DMS53 treated with DMSO at 0.1 percent for 48 hours (cell line): Measurements from ENCODE around the gene ST6GALNAC3.

Source experiments
- DNase-seq: peaks from one replicate; lab custom pipeline; 2025; ENCODE audit not compliant: unreplicated experiment; lab: John Stamatoyannopoulos, UW

The ST6GALNAC3 gene

DNA sequence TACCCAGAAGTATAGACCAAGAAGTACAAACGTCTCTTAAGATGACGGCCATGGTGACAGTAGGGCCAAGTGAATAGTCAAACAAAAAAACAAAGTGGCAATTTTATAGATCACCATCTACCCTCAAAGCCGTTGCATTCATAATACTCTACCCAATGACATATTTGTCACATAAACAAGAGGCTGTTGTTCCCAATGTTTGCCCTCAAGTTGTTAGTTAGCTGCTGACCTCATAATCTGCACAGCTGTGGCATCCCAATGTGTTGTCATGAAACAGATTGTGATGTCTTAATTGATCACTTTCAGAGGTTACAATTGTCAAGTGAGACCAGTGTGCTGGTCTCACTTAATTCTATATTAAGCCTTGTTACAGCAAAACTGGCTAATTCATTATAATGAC lies 333.8 kb downstream of the ST6GALNAC3 start:
- no peak for DNase-seq

GRCh38 chr1:76410499-76410898 lies 336.0 kb downstream of the ST6GALNAC3 start:
- no peak for DNase-seq

GRCh38 chr1:76418531-76418930 lies 344.0 kb downstream of the ST6GALNAC3 start:
- DNase-seq: no peak

GRCh38 chr1:76419603-76420002 lies 345.1 kb downstream of the ST6GALNAC3 start:
- DNase-seq: no peak

DNA sequence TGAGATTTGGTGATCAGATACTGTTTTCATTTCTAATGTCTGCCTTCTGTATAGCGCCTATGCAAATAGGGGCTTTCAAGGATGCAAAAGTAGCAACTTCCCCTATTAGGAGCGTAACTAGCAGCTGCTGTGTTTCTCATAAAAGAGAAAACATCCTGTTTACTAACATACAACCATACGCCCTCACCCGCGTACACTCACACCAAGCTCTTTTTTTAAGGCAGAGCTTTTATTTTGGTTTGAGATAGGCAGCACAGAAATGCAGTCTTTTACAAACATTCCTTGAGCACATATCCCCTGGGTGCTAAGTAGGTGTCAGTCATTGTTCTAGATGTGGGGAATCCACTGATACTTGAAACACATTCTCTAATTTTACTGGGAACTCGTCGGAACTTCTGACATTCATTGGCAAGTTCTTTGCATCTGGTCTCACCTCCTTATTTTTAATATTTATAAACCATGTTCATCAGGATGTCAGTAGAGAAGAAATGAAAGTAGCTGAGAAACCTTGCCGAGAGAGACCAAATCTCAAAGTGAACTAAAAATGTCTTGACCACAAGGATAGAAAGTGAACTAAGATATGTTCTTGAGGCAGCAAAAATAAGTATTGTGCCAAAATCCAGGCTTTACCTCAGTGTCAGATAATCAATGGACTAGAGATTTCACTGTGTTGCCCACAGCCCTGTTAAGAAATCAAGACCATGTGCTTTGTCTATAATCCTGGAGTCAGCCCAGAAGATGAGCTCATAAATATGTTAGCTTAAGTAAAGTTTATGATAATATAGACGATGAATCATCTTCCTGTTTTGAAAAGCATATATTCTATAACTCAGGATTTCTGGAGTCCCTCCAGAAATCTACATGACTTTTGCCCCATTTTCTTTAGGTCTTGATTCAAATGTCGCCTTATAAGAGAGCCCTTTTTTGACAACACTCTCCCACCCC lies 350.9 kb downstream of the ST6GALNAC3 start:
- no peak for DNase-seq

- DNase-seq: no peak
Observed at GRCh38 chr1:76426606-76427005, 352.1 kb downstream of the ST6GALNAC3 start.

GRCh38 chr1:76428028-76428427 lies 353.5 kb downstream of the ST6GALNAC3 start:
- DNase-seq: no peak

GRCh38 chr1:76430531-76430930 lies 356.0 kb downstream of the ST6GALNAC3 start:
- no peak for DNase-seq

DNA sequence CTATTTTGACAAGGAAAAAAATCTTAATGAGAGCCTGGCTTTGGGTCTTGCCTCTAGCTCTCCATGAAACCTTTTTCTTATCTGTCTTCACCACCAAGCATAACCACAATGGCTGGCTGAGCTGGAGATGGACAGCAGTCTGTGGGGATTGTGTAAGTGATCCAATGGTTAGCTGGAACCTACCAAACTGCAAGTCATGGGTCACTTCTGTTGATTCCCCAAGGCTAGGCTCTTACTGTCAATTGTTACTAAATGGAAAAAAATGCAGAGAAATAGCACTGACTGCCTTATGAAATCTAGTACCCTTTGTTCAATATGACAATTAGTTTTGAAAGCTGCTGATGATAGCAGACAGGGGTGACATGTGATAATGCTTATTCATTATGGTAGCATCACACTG lies 359.0 kb downstream of the ST6GALNAC3 start:
- no peak for DNase-seq

- DNase-seq: no peak
Observed at GRCh38 chr1:76443217-76443616, 368.7 kb downstream of the ST6GALNAC3 start.

DNA sequence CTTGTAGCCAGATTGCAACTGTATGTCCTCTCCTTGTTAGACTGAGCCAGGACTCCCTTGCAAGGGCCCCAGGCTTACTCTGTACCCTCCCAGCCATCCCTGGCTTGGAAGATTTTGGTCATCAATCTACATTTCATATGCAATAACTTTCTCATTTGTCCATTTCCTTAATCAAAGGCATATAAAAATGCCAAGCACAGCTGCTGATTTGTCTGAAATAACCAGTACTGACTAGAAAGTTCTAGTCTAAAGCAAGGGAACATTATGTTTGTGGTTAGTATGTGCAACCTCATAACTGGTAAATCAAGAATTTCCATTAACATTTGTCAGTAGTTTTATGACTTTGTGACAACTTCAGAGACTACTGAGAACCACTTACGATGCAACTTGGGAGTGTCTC lies 370.2 kb downstream of the ST6GALNAC3 start:
- no peak for DNase-seq

DNA sequence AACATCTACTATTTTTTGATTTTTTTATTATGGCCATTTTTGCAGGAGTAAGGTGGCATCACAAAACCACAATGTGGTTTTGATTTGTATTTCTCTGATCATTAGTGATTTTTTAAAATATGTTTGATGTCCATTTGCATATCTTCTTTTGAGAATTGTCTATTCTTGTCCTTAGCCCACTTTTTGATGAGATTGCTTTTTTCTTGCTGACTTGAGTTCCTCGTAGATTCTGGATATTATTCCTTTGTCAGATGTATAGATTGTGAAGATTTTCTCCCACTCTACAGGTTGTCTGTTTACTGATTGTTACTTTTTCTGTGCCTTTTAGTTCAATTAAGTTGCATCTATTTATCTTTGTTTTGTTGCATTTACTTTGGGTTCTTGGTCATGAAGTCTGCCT lies 375.7 kb downstream of the ST6GALNAC3 start:
- DNase-seq: no peak

DNA sequence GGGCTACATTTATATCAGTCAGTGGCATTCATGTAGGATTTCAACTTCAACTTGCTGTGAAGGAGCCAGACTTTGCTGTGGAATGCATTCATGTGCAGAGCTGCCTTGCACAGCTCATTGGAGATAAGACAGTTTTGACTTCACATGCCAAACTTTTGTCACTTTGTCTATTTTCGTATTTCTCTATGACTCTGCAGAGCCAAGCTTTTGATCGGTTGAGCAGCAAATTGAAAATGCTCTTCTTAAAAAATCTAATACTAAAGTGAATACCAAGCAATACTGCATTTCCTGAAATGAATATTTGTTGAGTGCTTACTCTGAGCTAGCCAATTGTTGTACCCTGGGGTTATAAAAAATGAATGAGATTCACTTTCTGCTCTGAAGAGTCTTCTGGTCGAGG lies 388.7 kb downstream of the ST6GALNAC3 start:
- DNase-seq: no peak

DNA sequence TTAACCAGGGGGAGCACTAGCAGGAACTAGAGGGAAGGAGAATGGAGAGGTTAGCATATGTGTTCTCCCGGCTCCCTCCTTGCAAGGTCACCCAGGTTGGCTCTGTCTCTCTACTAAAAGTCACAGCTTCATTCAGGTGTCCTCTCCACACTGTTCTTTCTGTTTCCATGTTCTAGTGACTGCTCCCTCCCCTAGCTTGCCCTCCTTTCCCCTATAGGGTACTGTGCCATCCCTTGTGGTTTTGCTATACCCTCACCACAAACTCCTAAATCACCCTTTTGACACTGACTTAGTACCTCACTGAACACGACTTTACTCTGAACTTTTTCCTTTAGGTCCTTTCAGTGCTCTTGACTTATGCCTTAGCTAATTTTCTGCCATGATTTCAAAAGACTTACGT lies 389.3 kb downstream of the ST6GALNAC3 start:
- DNase-seq: no peak

DNA sequence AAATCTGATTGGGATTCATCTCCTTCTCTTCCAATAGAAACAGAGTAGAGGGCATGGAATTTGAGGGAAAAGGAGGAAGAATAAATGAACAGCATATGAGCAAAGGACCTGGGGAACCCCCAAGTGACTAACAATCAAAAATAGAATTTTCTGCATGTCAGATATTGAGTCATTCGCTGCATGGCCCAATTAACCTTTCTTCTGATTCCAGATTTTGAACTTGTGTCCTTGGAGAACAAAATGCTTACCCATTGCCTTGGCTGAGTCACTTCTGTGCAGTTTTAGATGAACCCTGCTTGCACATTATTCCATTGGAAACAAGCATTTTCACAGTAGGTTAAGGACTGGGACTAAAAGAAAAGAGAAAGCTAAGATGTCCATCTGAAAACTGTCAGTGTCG lies 390.5 kb downstream of the ST6GALNAC3 start:
- no peak for DNase-seq

DNA sequence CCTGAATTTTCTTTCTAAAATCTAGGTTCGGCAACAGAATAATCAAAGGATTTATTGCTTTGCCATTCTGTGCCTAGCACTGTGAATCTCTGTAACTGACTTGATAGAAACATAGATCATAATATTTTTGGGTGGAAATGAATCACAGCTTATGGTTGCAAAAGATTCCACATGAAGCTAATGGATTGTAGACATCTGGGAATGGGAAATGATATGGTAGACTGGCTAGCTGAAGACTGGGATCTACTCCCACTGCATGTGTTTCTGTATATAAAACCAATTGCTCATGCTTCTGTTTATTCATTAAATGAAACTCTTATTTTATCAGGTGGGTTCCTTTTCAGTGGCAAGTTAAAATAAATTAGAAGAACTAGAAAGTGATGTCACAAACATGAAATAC lies 395.6 kb downstream of the ST6GALNAC3 start:
- no peak for DNase-seq

- DNase-seq: no peak
Observed at GRCh38 chr1:76471536-76471935, 397.0 kb downstream of the ST6GALNAC3 start.

GRCh38 chr1:76473591-76473990 lies 399.0 kb downstream of the ST6GALNAC3 start:
- no peak for DNase-seq

DNA sequence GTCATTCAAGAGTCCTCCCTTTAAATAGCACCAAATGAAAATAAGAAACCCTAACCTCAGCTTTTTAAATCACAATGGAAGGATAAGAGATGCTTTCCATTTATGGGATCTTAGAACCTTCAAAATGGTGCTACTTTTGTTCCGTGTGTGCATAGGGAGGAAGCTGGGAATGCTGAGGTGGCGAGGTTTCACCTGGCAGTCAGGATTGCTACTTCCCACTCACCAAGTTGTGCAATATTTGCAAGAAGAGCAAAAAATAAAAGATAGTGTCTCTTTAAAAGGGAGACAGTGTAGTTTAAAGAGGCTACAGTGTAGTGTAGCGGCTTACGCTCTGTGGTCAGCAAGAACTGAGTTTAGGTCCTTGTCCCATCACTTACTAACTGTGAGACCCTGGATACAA lies 400.4 kb downstream of the ST6GALNAC3 start:
- no peak for DNase-seq

DNA sequence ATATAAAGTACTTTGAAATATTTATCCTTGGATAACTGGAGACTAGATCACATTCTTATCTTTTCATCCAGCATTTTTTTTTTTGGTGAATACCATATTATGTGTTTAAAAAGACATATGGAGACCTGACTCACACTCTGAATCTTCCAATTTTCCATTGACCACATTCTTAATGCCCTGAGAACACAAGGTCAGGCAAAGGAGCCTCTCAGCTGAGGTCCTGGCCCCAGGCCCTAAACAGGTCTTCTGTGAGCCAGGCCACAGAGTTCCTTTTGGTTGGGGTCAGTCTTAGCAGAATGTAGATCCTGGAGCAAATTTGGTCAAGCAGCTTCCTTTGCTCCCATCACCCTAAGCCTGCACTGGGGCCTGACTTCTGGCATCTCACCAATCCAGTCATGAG lies 402.6 kb downstream of the ST6GALNAC3 start:
- no peak for DNase-seq

DNA sequence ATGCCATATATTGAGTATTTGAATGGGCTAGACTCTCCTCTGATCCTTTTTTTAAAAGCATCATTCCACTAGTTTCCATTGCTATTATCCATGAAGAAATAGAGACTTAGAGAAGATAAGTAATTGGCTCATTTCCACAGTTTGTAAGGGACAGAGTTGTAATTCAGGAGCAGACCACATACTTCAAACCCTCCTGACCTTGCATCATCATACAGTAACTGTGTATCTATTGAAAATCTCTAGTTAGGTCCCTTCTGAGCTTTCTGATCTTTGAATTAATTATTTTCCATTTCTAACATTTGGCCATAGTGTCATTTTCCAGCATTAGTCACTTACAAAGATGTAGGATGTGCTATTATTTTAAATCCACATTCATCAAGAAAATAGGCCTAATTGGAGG lies 406.3 kb downstream of the ST6GALNAC3 start:
- no peak for DNase-seq

GRCh38 chr1:76481672-76482071 lies 407.1 kb downstream of the ST6GALNAC3 start:
- no peak for DNase-seq

- DNase-seq: no peak
Observed at GRCh38 chr1:76482272-76482671, 407.7 kb downstream of the ST6GALNAC3 start.
